Right atrium auricular region (tissue), 2 donors: ENCODE data around the gene TSLP. TPM values are rescaled to one million over a fixed set of nuclear protein-coding genes. Genes with fewer than 3 reads are reported as not detected.

Experiments used
- DNase-seq: peaks from one replicate; pipeline ENCODE4 v3.0.0-alpha.2; 2019; ENCODE audit warnings: low spot score
- H3K27ac ChIP-seq, 2 donors: fragments of 200-600 bp; sonication (generic); 1 replicate in 1 of 2; 2 replicates in 1 of 2; pipeline ENCODE4 v1.5.1; 2016 to 2019
- H3K27me3 ChIP-seq, 2 donors: fragments of 200-600 bp; sonication (generic); one replicate each; pipeline versions ENCODE4 v1.5.1 to v1.6.0; 2017 to 2019
- H3K36me3 ChIP-seq: fragments of 200-600 bp; sonication (generic); one replicate; pipeline ENCODE4 v1.5.1; 2016
- H3K4me1 ChIP-seq, 2 donors: fragments of 200-600 bp; sonication (generic); one replicate each; pipeline versions ENCODE4 v1.5.1 to v1.6.0; 2017 to 2019
- H3K4me3 ChIP-seq, 2 donors: fragments of 200-600 bp; sonication (generic); 1 replicate in 1 of 2; 2 replicates in 1 of 2; pipeline ENCODE4 v1.5.1; 2017 to 2019; ENCODE audit warnings: mild to moderate bottlenecking in 1 of 2, moderate library complexity in 1 of 2
- H3K9me3 ChIP-seq, 2 donors: fragments of 200-600 bp; sonication (generic); one replicate each; pipeline ENCODE4 v1.5.1; 2019
- CTCF ChIP-seq, 2 donors: fragments of 200-600 bp; sonication (generic); IDR thresholded peaks; one replicate each; pipeline ENCODE4 v1.5.1; 2019; ENCODE audit warnings: antibody characterized with exemption in 2 of 2
- total RNA-seq, 2 donors: library from RNA; depleted of rRNA; stranded (reverse); fragments of >200 nt; gene quantifications; one replicate each; pipeline ENCODE4 v1.1.0, GENCODE V29; 2016

TSLP gene
- total RNA-seq, result 1 to 10 TPM; 1.8 to 2.3 TPM

DNA sequence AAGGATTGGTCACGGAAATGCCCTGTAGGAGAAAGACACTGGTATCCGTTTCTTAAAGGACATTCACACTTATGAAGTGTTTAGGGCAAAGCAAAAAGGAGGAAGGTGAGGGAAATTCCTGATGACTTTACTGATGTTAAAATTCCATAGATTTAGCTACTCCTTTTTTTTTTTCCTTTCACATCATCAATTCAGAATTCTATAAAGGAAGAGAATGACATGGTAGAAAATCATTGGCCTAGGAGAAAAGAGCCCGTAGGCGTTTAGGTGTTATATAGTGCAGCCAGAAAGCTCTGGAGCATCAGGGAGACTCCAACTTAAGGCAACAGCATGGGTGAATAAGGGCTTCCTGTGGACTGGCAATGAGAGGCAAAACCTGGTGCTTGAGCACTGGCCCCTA lies at the start of gene TSLP:
Gene TSLP, plus strand, starts transcription at position 301 of the 400 bp plus-strand sequence. CDS start 178 bp downstream, outside the sequence.
- H3K27ac ChIP-seq, result no peak within 1 kb of the TSS
- H3K36me3 ChIP-seq, result no peaks in the 10 kb centered on the region
- TF ChIP-seq CTCF (IDR thresholded peaks at IDR 0.05), result no peak
- H3K4me1 ChIP-seq, result peaks cover 0 to 12% of the 10 kb centered on the region in 2 donors
- H3K9me3 ChIP-seq, result no peaks in the 10 kb centered on the region
- peaks cover 0 to 5% of the 10 kb centered on the region in 2 donors for H3K27me3 ChIP-seq
- peak within 1 kb of the TSS; percentile 56 to 57 for H3K4me3 ChIP-seq
- DNase-seq, result no peak

DNA sequence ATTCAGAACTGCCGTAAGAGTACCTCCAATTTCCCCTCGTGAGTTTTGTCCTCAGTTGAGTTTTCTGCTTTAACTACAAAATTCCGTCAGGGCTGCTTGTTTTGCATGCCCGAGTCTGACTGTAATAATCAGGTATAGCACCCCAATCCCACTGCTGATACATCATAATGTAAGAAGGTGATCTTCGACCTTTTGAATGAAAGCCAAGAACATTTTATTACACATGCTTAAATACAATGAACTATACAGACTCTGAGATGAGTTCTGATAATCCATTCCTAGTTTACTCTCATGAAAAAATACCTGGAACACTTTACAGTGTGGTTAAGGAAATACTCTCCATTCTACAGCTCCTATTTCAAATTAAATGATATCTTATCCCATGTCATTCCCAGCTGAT lies 49.2 kb upstream of the TSLP start:
- H3K4me3 ChIP-seq, result no peak overlapping the region
- no peak for DNase-seq
- no peaks in the 10 kb centered on the region for H3K9me3 ChIP-seq
- no peaks in the 10 kb centered on the region for H3K27me3 ChIP-seq
- no peaks in the 10 kb centered on the region for H3K36me3 ChIP-seq
- no peaks in the 10 kb centered on the region for H3K4me1 ChIP-seq
- H3K27ac ChIP-seq, result no peak overlapping the region
- TF ChIP-seq CTCF (IDR thresholded peaks at IDR 0.05), result no peak

DNA sequence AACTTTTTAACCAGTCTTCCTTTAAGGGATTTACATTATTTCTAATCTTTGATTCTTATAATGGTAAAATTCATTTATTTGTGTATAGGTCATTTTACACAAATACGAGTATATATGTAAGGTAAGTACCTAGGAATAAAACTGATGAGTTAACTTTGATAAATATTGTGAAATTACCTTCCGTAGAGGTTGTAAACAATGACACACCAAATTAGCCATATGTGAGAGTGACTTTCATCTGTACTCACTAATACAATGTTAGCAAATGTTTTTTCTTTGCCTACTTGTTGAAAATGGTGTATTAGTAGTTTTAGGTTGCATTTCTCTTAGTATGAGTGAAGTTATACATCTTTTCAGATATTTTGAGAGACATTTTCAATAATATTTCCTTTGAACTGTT lies 42.6 kb upstream of the TSLP start:
- Histone ChIP-seq H3K9me3 (no peaks in the 10 kb centered on the region), H3K36me3 (no peaks in the 10 kb centered on the region), H3K27ac (no peak overlapping the region), H3K4me3 (no peak overlapping the region), H3K27me3 (no peaks in the 10 kb centered on the region), H3K4me1 (no peaks in the 10 kb centered on the region)
- no peak for TF ChIP-seq CTCF (IDR thresholded peaks at IDR 0.05)
- no peak for DNase-seq

- H3K9me3 ChIP-seq, result no peaks in the 10 kb centered on the region
- no peak for DNase-seq
- no peaks in the 10 kb centered on the region for H3K27me3 ChIP-seq
- H3K4me3 ChIP-seq, result no peak overlapping the region
- H3K36me3 ChIP-seq, result no peaks in the 10 kb centered on the region
- no peak for TF ChIP-seq CTCF (IDR thresholded peaks at IDR 0.05)
- no peaks in the 10 kb centered on the region for H3K4me1 ChIP-seq
- H3K27ac ChIP-seq, result no peak overlapping the region
These were observed 27.6 kb upstream of the TSLP start for GRCh38 chr5:111043712-111044506.

DNA sequence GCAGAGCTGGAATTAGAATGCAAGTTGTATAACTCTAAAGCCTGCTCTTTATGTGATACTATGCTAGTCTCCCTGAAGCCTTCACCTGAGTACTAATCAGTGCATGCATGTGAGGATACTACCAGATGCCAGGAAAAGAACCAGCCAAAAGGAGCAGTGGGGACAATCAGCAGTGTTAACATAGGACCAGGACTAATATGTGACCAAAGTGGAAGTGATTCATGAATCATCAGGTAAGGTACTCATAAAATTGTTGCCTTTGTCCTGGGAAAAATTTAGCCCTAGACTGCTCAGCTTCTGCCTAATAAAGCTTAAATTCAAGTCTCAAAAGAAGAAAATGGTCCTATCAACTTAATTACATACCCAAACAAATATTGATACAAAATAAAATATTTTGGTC lies 13.4 kb upstream of the TSLP start:
- Histone ChIP-seq H3K4me1 (no peaks in the 10 kb centered on the region), H3K27me3 (no peaks in the 10 kb centered on the region), H3K4me3 (no peak overlapping the region), H3K27ac (no peak overlapping the region), H3K36me3 (no peaks in the 10 kb centered on the region), H3K9me3 (peaks cover 0 to 8% of the 10 kb centered on the region in 2 donors)
- no peak for TF ChIP-seq CTCF (IDR thresholded peaks at IDR 0.05)
- DNase-seq, result no peak

GRCh38 chr5:111060169-111060568 lies 11.3 kb upstream of the TSLP start:
- H3K4me3 ChIP-seq, result no peak overlapping the region
- H3K27ac ChIP-seq, result no peak overlapping the region
- no peaks in the 10 kb centered on the region for H3K4me1 ChIP-seq
- peaks cover 0 to 8% of the 10 kb centered on the region in 2 donors for H3K9me3 ChIP-seq
- H3K27me3 ChIP-seq, result no peaks in the 10 kb centered on the region
- no peaks in the 10 kb centered on the region for H3K36me3 ChIP-seq
- DNase-seq, result no peak
- no peak for TF ChIP-seq CTCF (IDR thresholded peaks at IDR 0.05)
